GM12874 (cell line): ENCODE data around the gene CAST.

ENCODE experiments used
- CTCF ChIP-seq: IDR thresholded peaks from 2 replicates; pipeline ENCODE4 v1.5.1; 2011; ENCODE audit warnings: low read depth, mild to moderate bottlenecking, control low read depth, low read length, moderate library complexity; ENCODE audit not compliant: insufficient read depth

CAST gene

GRCh38 chr5:96626956-96627355, 35.2 kb upstream of the CAST start:
- TF ChIP-seq CTCF, result no peak

GRCh38 chr5:96627792-96628398, 34.3 kb upstream of the CAST start:
- TF ChIP-seq CTCF, result no peak

- TF ChIP-seq CTCF, result no peak
Measured at GRCh38 chr5:96628406-96628805, 33.8 kb upstream of the CAST start.

GRCh38 chr5:96629774-96630173, 32.4 kb upstream of the CAST start:
- no peak for TF ChIP-seq CTCF

DNA sequence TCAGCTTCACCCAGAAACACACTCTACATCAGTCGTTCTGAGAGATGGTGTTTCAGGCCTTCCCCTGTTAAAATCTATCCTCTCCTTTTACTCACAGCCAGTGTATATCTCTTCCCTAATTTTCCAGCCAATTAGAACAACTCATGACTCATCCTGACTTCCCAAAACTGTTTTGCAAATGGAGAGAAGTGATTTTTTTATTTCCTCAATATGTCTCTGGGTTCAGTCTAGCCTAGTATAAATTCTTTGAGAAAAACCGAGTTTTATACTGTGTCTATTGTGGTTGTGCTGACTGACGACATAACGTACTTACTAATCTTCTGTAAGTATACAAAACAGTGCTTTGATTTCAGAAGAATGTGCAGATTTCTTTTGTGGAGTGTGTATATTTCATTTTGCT, 28.4 kb upstream of the CAST start:
- no peak for TF ChIP-seq CTCF

DNA sequence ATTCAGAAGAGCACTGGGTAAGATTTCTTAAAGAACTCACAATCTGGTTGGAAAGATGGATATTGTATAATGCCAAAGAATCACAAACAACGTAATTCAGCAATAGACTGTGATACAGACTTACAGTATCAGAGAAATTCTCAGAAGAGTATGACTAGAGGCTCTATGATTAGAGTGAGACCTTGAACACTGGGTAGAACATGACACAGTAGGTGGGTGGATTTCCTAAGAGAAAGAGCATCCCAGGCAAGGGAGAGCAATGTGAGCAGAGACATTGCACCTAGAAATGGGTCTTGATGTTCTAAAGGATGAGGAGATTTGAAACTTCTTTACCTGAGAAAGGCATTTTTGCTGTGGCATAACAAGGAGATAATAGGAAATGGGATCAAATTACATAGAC, 27.3 kb upstream of the CAST start:
- no peak for TF ChIP-seq CTCF

GRCh38 chr5:96636046-96636445, 26.1 kb upstream of the CAST start:
- no peak for TF ChIP-seq CTCF
